ENCODE data around the gene LHX2. TPM values are rescaled to one million over a fixed set of nuclear protein-coding genes. Genes with fewer than 3 reads are reported as not detected.

LHX2 gene
- total RNA-seq, 1 experiment from 2014 or later = not detected

DNA sequence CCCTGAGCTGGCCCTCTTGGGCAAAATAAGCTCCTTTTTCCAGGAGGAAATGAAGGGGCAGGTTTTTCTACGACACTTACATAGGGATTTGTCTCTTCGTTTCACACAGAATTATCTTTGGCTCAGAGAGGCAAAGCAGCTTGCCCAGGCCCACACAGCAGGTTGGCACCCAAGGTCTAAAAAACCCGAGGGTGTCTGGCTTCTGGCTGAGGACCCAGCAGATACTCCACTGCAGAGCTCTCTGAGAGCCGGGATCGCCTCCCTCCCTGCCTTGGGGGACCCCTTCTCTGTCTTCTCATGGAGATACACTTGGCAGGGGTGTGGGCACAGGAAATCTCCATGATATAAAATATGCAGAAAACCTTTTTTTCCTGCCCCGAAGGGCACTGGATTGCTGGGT lies 29.0 kb upstream of the LHX2 start:
- H4K91ac ChIP-seq (ENCODE audit: insufficient read length, low read depth, low read length) = no peak overlapping the region
- H2BK120ac ChIP-seq (ENCODE audit: low read depth, low read length, poor library complexity, severe bottlenecking) = no peak overlapping the region
- WGBS (ENCODE audit: extremely low coverage, insufficient read length, low lambda C conversion rate) = no CpG with 5 or more reads among the region's 6 CpGs
- no peak for DNase-seq
- no peak overlapping the region for H2AFZ ChIP-seq (ENCODE audit: low read length)
- no peak overlapping the region for H2BK12ac ChIP-seq (ENCODE audit: insufficient read length, low read depth, low read length)
- no peaks in the 10 kb centered on the region; a peak in 1 of 5 replicates for H3K9me3 Mint-ChIP-seq
- H3K23me2 ChIP-seq (ENCODE audit: insufficient read length, low read depth, low read length, poor library complexity, severe bottlenecking) = no peaks in the 10 kb centered on the region
- no peak overlapping the region for H3K56ac ChIP-seq (ENCODE audit: insufficient read length, low read depth, low read length)
- H3K4me3 Mint-ChIP-seq = no peak overlapping the region
- no peak overlapping the region for H3K14ac ChIP-seq (ENCODE audit: insufficient read depth, low read length)
- TF ChIP-seq, protein P1, sequence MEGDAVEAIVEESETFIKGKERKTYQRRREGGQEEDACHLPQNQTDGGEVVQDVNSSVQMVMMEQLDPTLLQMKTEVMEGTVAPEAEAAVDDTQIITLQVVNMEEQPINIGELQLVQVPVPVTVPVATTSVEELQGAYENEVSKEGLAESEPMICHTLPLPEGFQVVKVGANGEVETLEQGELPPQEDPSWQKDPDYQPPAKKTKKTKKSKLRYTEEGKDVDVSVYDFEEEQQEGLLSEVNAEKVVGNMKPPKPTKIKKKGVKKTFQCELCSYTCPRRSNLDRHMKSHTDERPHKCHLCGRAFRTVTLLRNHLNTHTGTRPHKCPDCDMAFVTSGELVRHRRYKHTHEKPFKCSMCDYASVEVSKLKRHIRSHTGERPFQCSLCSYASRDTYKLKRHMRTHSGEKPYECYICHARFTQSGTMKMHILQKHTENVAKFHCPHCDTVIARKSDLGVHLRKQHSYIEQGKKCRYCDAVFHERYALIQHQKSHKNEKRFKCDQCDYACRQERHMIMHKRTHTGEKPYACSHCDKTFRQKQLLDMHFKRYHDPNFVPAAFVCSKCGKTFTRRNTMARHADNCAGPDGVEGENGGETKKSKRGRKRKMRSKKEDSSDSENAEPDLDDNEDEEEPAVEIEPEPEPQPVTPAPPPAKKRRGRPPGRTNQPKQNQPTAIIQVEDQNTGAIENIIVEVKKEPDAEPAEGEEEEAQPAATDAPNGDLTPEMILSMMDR (conservative IDR thresholded peaks at IDR 0.05) = no peak
- H3K4me2 ChIP-seq (ENCODE audit: insufficient read depth, insufficient read length, low read length) = no peak overlapping the region
- H3K23ac ChIP-seq (ENCODE audit: insufficient read length, low read depth, low read length) = no peak overlapping the region
- H4K20me1 ChIP-seq (ENCODE audit: control insufficient read depth, insufficient read depth, insufficient read length) = no peaks in the 10 kb centered on the region
- H3K4me1 ChIP-seq (ENCODE audit: insufficient read depth, low read length) = no peaks in the 10 kb centered on the region
- H3K18ac ChIP-seq (ENCODE audit: insufficient read length, low read depth, low read length) = no peak overlapping the region
- H3K36me3 Mint-ChIP-seq (ENCODE audit: insufficient read depth in 1 of 3, low read depth in 3 of 3) = no peaks in the 10 kb centered on the region
- no peaks in the 10 kb centered on the region for H3K79me2 ChIP-seq (ENCODE audit: insufficient read depth, low read length)
- no peak overlapping the region for H3K27ac ChIP-seq (ENCODE audit: insufficient read length, low read depth, low read length)
- H2BK15ac ChIP-seq (ENCODE audit: low read depth, low read length) = no peak overlapping the region
- no peak overlapping the region for H2BK5ac ChIP-seq (ENCODE audit: insufficient read length, low read length)
- peaks cover 6% of the 10 kb centered on the region for H3K27me3 ChIP-seq (ENCODE audit: insufficient read depth, low read length)
- peaks cover 89% of the 10 kb centered on the region for H3K27me3 Mint-ChIP-seq (ENCODE audit: low read depth)
- H3K9ac ChIP-seq (ENCODE audit: extremely low read depth, insufficient read length, low read length) = no peak overlapping the region
- no peak overlapping the region for H3K27ac Mint-ChIP-seq
- H2BK20ac ChIP-seq (ENCODE audit: low read depth, low read length, poor library complexity, severe bottlenecking) = no peak overlapping the region
- H4K5ac ChIP-seq (ENCODE audit: insufficient read length, low read depth, low read length) = no peak overlapping the region
- H3K9me3 ChIP-seq (ENCODE audit: control insufficient read depth, low read depth, low read length) = no peaks in the 10 kb centered on the region
- no peaks in the 10 kb centered on the region for H3K79me1 ChIP-seq (ENCODE audit: insufficient read depth, low read depth, low read length, poor library complexity, severe bottlenecking)
- H3T11ph ChIP-seq (ENCODE audit: low read length) = no peak overlapping the region
- no peak overlapping the region for H4K8ac ChIP-seq (replicated peaks; ENCODE audit: insufficient read length, low read depth, low read length)
- H3K4ac ChIP-seq (ENCODE audit: low read depth, low read length) = no peak overlapping the region
- no peak overlapping the region for H2AK5ac ChIP-seq (ENCODE audit: insufficient read length, low read length)
- 0 out of 4 replicates have a peak, but pooled peaks cover 0 to 4% of the 10 kb centered on the region in 2 experiments for H3K4me1 Mint-ChIP-seq

All from H9 (cell line).